Heart right ventricle (tissue), 16 donors: ENCODE data around the gene CST6. TPM values are rescaled to one million over a fixed set of nuclear protein-coding genes. Genes with fewer than 3 reads are reported as not detected.

Source experiments
- ATAC-seq, 8 donors: fragments of 200-7000 bp; cut with Tn5 transposase; one replicate each; pipeline ENCODE4 v1.9.1; 2020; ENCODE audit warnings: mild to moderate bottlenecking in 8 of 8, moderate library complexity in 8 of 8, moderate number of reproducible peaks in 1 of 8
- DNase-seq, 2 donors: peaks; one replicate each; pipeline ENCODE4 v3.0.0-alpha.2; 2020
- H3K27ac ChIP-seq, 10 donors: fragments of 200-600 bp; sonication (generic) in 2 of 10; one replicate each; pipeline versions ENCODE4 v1.5.0 to v1.8.0; 2020 to 2022; ENCODE audit warnings: mild to moderate bottlenecking in 3 of 10
- H3K27me3 ChIP-seq, 7 donors: fragments of 200-600 bp; one replicate each; pipeline ENCODE4 v1.8.0; 2021 to 2022; ENCODE audit warnings: mild to moderate bottlenecking in 2 of 7
- H3K36me3 ChIP-seq, 9 donors: fragments of 200-600 bp; sonication (generic) in 1 of 9; one replicate each; pipeline versions ENCODE4 v1.5.0 to v1.8.0; 2020 to 2022; ENCODE audit warnings: mild to moderate bottlenecking in 2 of 9
- H3K4me1 ChIP-seq, 9 donors: fragments of 200-600 bp; sonication (generic) in 1 of 9; one replicate each; pipeline versions ENCODE4 v1.5.0 to v1.8.0; 2020 to 2022; ENCODE audit warnings: mild to moderate bottlenecking in 4 of 9
- H3K4me3 ChIP-seq, 10 donors: fragments of 200-600 bp; sonication (generic) in 2 of 10; one replicate each; pipeline versions ENCODE4 v1.5.0 to v1.8.0; 2020 to 2022; ENCODE audit warnings: mild to moderate bottlenecking in 7 of 10, moderate library complexity in 2 of 10
- H3K9me3 ChIP-seq, 11 donors: fragments of 200-600 bp in 10 of 11; sonication (generic) in 2 of 11; one replicate each; pipeline versions ENCODE4 v1.5.0 to v1.8.0; 2013 to 2022; ENCODE audit warnings: mild to moderate bottlenecking in 2 of 11, control low read depth in 1 of 11, moderate library complexity in 1 of 11
- CTCF ChIP-seq, 9 donors: fragments of 200-600 bp; sonication (generic) in 2 of 9; IDR thresholded peaks; one replicate each; pipeline versions ENCODE4 v1.5.0 to v1.8.0; 2021 to 2022; ENCODE audit warnings: antibody characterized with exemption in 9 of 9, mild to moderate bottlenecking in 5 of 9, moderate library complexity in 1 of 9
- WGBS, 2 donors: extraction: QIAGEN DNeasy Blood & Tissue Kit; methylation state at CpG; one replicate each; pipeline ENCODE4 v1.1.7; 2013; ENCODE audit warnings: inconsistent platforms in 1 of 2; 5-methylcytosine and 5-hydroxymethylcytosine counted together
- intact Hi-C, 10 donors: fragments of 100-400 bp; cut with DNase I; formaldehyde crosslinking; loops; one replicate each; pipeline versions ENCODE4 v1.11.1 to v1.14.2; 2022
- polyA plus RNA-seq, 2 donors: library from polyadenylated mRNA; stranded (reverse); fragments of 200-250 nt; gene quantifications; one replicate each; pipeline ENCODE4 v1.2.3, GENCODE V29; 2013
- total RNA-seq, 10 donors: library from RNA; stranded (reverse); fragmentation: NEBNext Ultra II Directional in 3 of 10; extraction: Animal tissue kit (Norgen Biotek cat#: 25700) in 3 of 10; gene quantifications; one replicate each; pipeline versions ENCODE4 v1.2.1 to v1.2.4, GENCODE V29; 2021 to 2023
- donor health status: Arrhythmogenic right ventricular cardiomyopathy.
- donor health status: ischemic (EF 13 %, LVEDD 7.1; RV severe dilation, severe dysfunction).
- donor health status: healthy with polysubstance abuse.
- donor health status: DM: no; HTN: yes; CAD: no.
- donor health status: DM: no; HTN: no; CAD: no.
- donor health status: ischemic (EF 25% LVEDD 6.9; RV normal size, moderate dysfunction).
- donor health status: ischemic (EF 25% LVEDD 5.7; RV mildly dilated, moderate dysfunction).
- donor health status: healthy.
- donor health status: DM: yes; HTN: yes; CAD: no.
- donor health status: Ischemic cardiomyopathy.
- donor health status: ischemic (EF 35%, LVEDD 5.7; RV mildly dilated, moderate dysfunction).
- donor health status: nonischemic (EF 11% LVEDD 7.7; RV severe dilation, severe dysfunction).
- donor health status: DM: yes; HTN: yes; CAD: no.
- donor health status: PGD.
- donor health status: ischemic (EF 29% LVEDD 5.4; RV normal size, mild dysfunction).
- donor health status: nonischemic (EF 23%, LVEDD 6.1; RV moderate dilation, normal function).

The CST6 gene
- total and polyA plus RNA-seq, 12 donors = 0.35 to 2.6 (median 0.44) TPM; not detected in 7

GRCh38 chr11:66051766-66052663 lies 40.2 kb downstream of the CST6 start, which contains the start of gene SF3B2:
TSS of gene SF3B2 (plus strand) at chr11:66052364. CDS start at chr11:66052385, 21 bp downstream.
- peaks cover 0 to 25% (median 17%) of the 10 kb centered on the region in 7 donors for H3K27me3 ChIP-seq
- H3K36me3 ChIP-seq = peaks cover 0 to 39% (median 22%) of the 10 kb centered on the region in 9 donors
- DNase-seq (peak; percentile 96 to 98), ATAC-seq (peak; percentile 96 to 99 (median 98))
- TF ChIP-seq CTCF (IDR thresholded peaks at IDR 0.05) = peak in 3 of 9 donors; percentile 10 to 17 (median 13)
- peak within 1 kb of the TSS; percentile 51 to 97 (median 92) for H3K27ac ChIP-seq
- no peaks in the 10 kb centered on the region for H3K9me3 ChIP-seq
- H3K4me3 ChIP-seq = peak within 1 kb of the TSS; percentile 77 to 100 (median 97)
- H3K4me1 ChIP-seq = peaks cover 7 to 53% (median 31%) of the 10 kb centered on the region in 9 donors
- WGBS, 2 donors = 0% methylated on average over 84 of the region's 84 CpGs
- intact Hi-C loops = loop anchor here in 2 of 10 donors (2.0 kb wide), 2 partner anchors 17 to 49 kb away; partner anchors contain the start of genes BANF1 (in 1 of the 2) and EIF1AD (in 1 of the 2)

DNA sequence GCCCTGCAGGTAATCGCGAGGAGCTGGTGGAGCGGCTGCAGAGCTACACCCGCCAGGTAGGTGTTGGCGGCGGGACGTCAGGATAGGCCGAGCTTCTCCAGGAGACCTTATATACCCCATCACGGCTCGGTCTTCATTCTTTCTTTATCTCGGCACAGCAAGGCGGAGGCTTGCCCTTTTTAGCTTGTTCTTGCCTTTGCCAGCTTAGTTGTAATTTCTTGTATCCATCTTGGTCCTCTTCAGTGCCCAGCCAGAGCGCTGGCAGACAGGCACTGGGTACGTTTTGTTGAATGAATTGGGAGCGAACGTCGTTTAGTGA lies 40.8 kb downstream of the CST6 start:
- H3K4me3 ChIP-seq = peak overlapping the region; percentile 77 to 100 (median 97)
- H3K9me3 ChIP-seq = no peaks in the 10 kb centered on the region
- H3K27ac ChIP-seq = peak overlapping the region in 9 of 10 donors; percentile 88 to 97 (median 93)
- H3K36me3 ChIP-seq = peaks cover 0 to 45% (median 22%) of the 10 kb centered on the region in 9 donors
- intact Hi-C loops = loop anchor here in 2 of 10 donors (2.0 kb wide), 2 partner anchors 16 to 50 kb away; partner anchors contain the start of genes BANF1 (in 1 of the 2) and EIF1AD (in 1 of the 2)
- WGBS, 2 donors = 0 to 2% methylated on average over 17 of the region's 17 CpGs
- peaks cover 0 to 24% (median 16%) of the 10 kb centered on the region in 7 donors for H3K27me3 ChIP-seq
- no peak for ATAC-seq
- no peak for DNase-seq
- no peak for TF ChIP-seq CTCF (IDR thresholded peaks at IDR 0.05)
- H3K4me1 ChIP-seq = peaks cover 7 to 47% (median 28%) of the 10 kb centered on the region in 9 donors

DNA sequence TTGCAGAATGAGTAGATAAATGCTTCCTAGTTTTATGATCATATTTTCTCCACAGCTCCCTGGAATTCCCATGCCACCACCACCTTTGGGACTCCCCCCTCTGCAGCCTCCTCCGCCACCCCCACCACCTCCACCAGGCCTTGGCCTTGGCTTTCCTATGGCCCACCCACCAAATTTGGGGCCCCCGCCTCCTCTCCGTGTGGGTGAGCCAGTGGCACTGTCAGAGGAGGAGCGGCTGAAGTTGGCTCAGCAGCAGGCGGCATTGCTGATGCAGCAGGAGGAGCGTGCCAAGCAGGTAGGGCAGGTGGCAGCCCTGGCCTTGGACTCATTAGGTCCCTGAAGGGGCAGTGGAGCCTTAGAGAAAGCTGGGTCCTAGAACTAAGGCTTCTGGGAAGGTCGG lies 43.2 kb downstream of the CST6 start:
- no peak overlapping the region for H3K4me3 ChIP-seq
- no peaks in the 10 kb centered on the region for H3K27me3 ChIP-seq
- H3K36me3 ChIP-seq = peaks cover 0 to 69% (median 45%) of the 10 kb centered on the region in 9 donors
- intact Hi-C loops = no loop called here
- no peaks in the 10 kb centered on the region for H3K9me3 ChIP-seq
- 94 to 96% methylated on average over 7 of the region's 7 CpGs for WGBS, 2 donors
- no peak for TF ChIP-seq CTCF (IDR thresholded peaks at IDR 0.05)
- DNase-seq (no peak), ATAC-seq (no peak)
- no peak overlapping the region for H3K27ac ChIP-seq
- peaks cover 7 to 34% (median 23%) of the 10 kb centered on the region in 9 donors for H3K4me1 ChIP-seq

- intact Hi-C loops = no loop called here
- no peak overlapping the region for H3K27ac ChIP-seq
- no peaks in the 10 kb centered on the region for H3K9me3 ChIP-seq
- 37 to 39% methylated on average over 7 of the region's 7 CpGs for WGBS, 2 donors
- H3K4me3 ChIP-seq = no peak overlapping the region
- TF ChIP-seq CTCF (IDR thresholded peaks at IDR 0.05) = no peak
- peaks cover 4 to 25% (median 17%) of the 10 kb centered on the region in 9 donors for H3K4me1 ChIP-seq
- H3K27me3 ChIP-seq = no peaks in the 10 kb centered on the region
- ATAC-seq = no peak
- DNase-seq = no peak
- H3K36me3 ChIP-seq = peaks cover 0 to 84% (median 59%) of the 10 kb centered on the region in 9 donors
Observed at GRCh38 chr11:66056501-66056900, 44.7 kb downstream of the CST6 start.
